WTC11 (cell line): ENCODE data around the gene EIF4E1B. TPM values are rescaled to one million over a fixed set of nuclear protein-coding genes. Genes with fewer than 3 reads are reported as not detected.

Source experiments
- ATAC-seq: fragments of 200-7000 bp; cut with Tn5 transposase; 2 replicates; pipeline ENCODE4 v1.10.0; 2021; ENCODE audit warnings: mild to moderate bottlenecking, moderate library complexity
- CTCF ChIA-PET: fragments of 300-600 bp; sonication (Branson Sonifier 250); formaldehyde crosslinking; loops from one replicate; lab custom pipeline; 2021; ENCODE audit warnings: antibody characterized with exemption; lab: Charles Lee
- POLR2A ChIA-PET: fragments of 350-600 bp; sonication (Branson Sonifier 250); formaldehyde crosslinking; loops from one replicate; lab custom pipeline; 2021; ENCODE audit warnings: antibody characterized with exemption; lab: Charles Lee
- DNase-seq: peaks from one replicate; pipeline ENCODE4 v3.0.0; 2021; ENCODE audit warnings: low spot score
- H3K27ac Mint-ChIP-seq: 2 replicates; pipeline ENCODE4 v1.8.0; 2021; ENCODE audit warnings: mixed read lengths
- H3K27me3 Mint-ChIP-seq: 2 replicates; pipeline ENCODE4 v1.8.0; 2021; ENCODE audit warnings: low read depth, mild to moderate bottlenecking, moderate library complexity, mixed read lengths
- H3K36me3 Mint-ChIP-seq: 2 replicates; pipeline ENCODE4 v1.8.0; 2021; ENCODE audit warnings: mixed read lengths
- H3K4me1 Mint-ChIP-seq: 2 replicates; pipeline ENCODE4 v1.8.0; 2022; ENCODE audit warnings: mixed read lengths
- H3K4me3 Mint-ChIP-seq: 2 replicates; pipeline ENCODE4 v1.8.0; 2021; ENCODE audit warnings: mild to moderate bottlenecking, moderate library complexity, mixed read lengths
- H3K9me3 Mint-ChIP-seq: 2 replicates; pipeline ENCODE4 v1.8.0; 2021; ENCODE audit warnings: mixed read lengths
- ARID4B ChIP-seq: sonication (generic); formaldehyde crosslinking; IDR thresholded peaks from 2 replicates; pipeline ENCODE4 v1.8.0; 2023; ENCODE audit warnings: missing genetic modification reagents, mild to moderate bottlenecking, borderline replicate concordance
- ELF4 ChIP-seq: sonication (generic); formaldehyde crosslinking; IDR thresholded peaks from 2 replicates; pipeline ENCODE4 v1.8.1; 2022; ENCODE audit warnings: low read depth, mild to moderate bottlenecking, moderate library complexity, missing genetic modification reagents
- FOXJ3 ChIP-seq: sonication (generic); formaldehyde crosslinking; IDR thresholded peaks from 2 replicates; pipeline ENCODE4 v1.9.0; 2021; ENCODE audit warnings: missing genetic modification reagents, mild to moderate bottlenecking, borderline replicate concordance
- JAZF1 ChIP-seq: fragments of 250-450 bp; sonication (Bioruptor Pico); IDR thresholded peaks from 2 replicates; pipeline ENCODE4 v1.9.0; 2021; ENCODE audit warnings: moderate library complexity, mild to moderate bottlenecking, inconsistent platforms
- NFATC4 ChIP-seq: fragments of 250-450 bp; sonication (Bioruptor Pico); IDR thresholded peaks from 2 replicates; pipeline ENCODE4 v1.9.0; 2021; ENCODE audit warnings: mild to moderate bottlenecking
- NFE2L1 ChIP-seq: sonication (generic); formaldehyde crosslinking; IDR thresholded peaks from 2 replicates; pipeline ENCODE4 v1.8.1; 2023; ENCODE audit warnings: missing genetic modification reagents
- NR2C2 ChIP-seq: sonication (generic); formaldehyde crosslinking; IDR thresholded peaks from 2 replicates; pipeline ENCODE4 v1.8.0; 2022; ENCODE audit warnings: mild to moderate bottlenecking, missing genetic modification reagents
- SOX15 ChIP-seq: fragments of 250-450 bp; sonication (Bioruptor Pico); IDR thresholded peaks from 2 replicates; pipeline ENCODE4 v1.9.0; 2021; ENCODE audit warnings: mild to moderate bottlenecking
- TCF7 ChIP-seq: sonication (generic); formaldehyde crosslinking; IDR thresholded peaks from 2 replicates; pipeline ENCODE4 v1.8.0; 2022; ENCODE audit warnings: mild to moderate bottlenecking, low read depth, missing genetic modification reagents, moderate library complexity
- ZNF219 ChIP-seq: sonication (generic); formaldehyde crosslinking; IDR thresholded peaks from 2 replicates; pipeline ENCODE4 v1.8.0; 2023; ENCODE audit warnings: missing genetic modification reagents, mild to moderate bottlenecking, borderline replicate concordance
- ZNF416 ChIP-seq: fragments of 250-450 bp; sonication (Bioruptor Pico); IDR thresholded peaks from 2 replicates; pipeline ENCODE4 v1.9.0; 2021; ENCODE audit warnings: mild to moderate bottlenecking, inconsistent platforms
- total RNA-seq: library from RNA; stranded (reverse); gene quantifications from 3 replicates; pipeline ENCODE4 v1.2.3, GENCODE V29; 2021
- TF ChIP-seq, protein P1 (sequence below): sonication (generic); formaldehyde crosslinking; IDR thresholded peaks from 2 replicates; pipeline ENCODE4 v1.8.1; 2023; ENCODE audit warnings: mild to moderate bottlenecking, moderate library complexity, missing genetic modification reagents
- TF ChIP-seq, protein P2 (sequence below): fragments of 250-450 bp; sonication (Bioruptor Pico); IDR thresholded peaks from 2 replicates; pipeline ENCODE4 v2.1.2; 2022; ENCODE audit warnings: mild to moderate bottlenecking, moderate library complexity

Gene EIF4E1B
- total RNA-seq, 1 experiment from 2014 or later = 0.74 TPM

DNA sequence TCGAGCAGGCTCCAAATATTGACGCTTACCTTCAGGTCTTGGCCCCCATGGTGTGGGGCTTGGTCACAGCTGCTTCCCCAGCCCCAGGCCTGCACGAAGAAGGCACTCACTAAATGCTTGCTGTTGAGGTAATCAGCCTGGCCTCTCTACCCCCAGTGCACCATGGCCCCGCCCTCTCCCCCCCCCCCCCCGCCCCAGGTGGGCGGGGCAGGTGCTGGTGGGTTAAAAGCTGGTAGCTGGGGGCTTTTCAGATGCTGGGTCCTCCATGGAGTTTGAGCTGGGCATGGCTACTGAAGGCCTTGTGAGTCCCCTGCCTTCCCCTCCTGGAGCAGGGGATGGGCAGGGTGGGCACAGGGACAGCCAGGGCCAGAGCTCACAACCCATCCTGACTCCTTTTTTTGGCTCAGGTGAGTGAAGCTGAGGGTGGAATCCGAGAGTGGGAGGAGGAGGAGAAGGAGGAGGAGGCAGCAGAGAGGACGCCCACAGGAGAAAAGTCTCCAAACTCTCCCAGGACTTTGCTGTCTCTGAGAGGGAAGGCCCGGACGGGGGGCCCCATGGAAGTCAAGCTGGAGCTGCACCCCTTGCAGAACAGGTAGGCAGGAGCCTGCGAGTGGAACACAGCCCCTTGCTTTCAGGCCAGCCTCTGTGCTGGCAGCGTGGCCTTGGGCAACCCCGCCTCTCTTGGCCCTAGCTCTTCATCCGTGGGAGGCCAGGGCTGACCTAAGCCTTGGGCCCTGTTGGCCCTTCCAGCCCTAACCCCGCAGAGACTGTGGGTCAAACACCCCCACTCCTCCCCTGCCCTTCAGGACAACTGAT, 12.4 kb downstream of the EIF4E1B start:
- POLR2A ChIA-PET = no interaction called here
- no peak for TF ChIP-seq JAZF1 (CRISPR knock-in tag)
- no peak for TF ChIP-seq SOX15 (CRISPR knock-in tag)
- TF ChIP-seq NR2C2 (CRISPR knock-in tag) = no peak
- TF ChIP-seq FOXJ3 (CRISPR knock-in tag) = no peak
- no peak for TF ChIP-seq NFATC4 (CRISPR knock-in tag)
- TF ChIP-seq, protein P1, sequence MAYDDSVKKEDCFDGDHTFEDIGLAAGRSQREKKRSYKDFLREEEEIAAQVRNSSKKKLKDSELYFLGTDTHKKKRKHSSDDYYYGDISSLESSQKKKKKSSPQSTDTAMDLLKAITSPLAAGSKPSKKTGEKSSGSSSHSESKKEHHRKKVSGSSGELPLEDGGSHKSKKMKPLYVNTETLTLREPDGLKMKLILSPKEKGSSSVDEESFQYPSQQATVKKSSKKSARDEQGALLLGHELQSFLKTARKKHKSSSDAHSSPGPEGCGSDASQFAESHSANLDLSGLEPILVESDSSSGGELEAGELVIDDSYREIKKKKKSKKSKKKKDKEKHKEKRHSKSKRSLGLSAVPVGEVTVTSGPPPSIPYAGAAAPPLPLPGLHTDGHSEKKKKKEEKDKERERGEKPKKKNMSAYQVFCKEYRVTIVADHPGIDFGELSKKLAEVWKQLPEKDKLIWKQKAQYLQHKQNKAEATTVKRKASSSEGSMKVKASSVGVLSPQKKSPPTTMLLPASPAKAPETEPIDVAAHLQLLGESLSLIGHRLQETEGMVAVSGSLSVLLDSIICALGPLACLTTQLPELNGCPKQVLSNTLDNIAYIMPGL (CRISPR knock-in tag) = no peak
- no peak for TF ChIP-seq ELF4 (CRISPR knock-in tag)
- no peak for TF ChIP-seq TCF7
- no peak for TF ChIP-seq ZNF219 (CRISPR knock-in tag)
- no peak for TF ChIP-seq NFE2L1
- no peak for TF ChIP-seq ARID4B (CRISPR knock-in tag)
- TF ChIP-seq, protein P2, sequence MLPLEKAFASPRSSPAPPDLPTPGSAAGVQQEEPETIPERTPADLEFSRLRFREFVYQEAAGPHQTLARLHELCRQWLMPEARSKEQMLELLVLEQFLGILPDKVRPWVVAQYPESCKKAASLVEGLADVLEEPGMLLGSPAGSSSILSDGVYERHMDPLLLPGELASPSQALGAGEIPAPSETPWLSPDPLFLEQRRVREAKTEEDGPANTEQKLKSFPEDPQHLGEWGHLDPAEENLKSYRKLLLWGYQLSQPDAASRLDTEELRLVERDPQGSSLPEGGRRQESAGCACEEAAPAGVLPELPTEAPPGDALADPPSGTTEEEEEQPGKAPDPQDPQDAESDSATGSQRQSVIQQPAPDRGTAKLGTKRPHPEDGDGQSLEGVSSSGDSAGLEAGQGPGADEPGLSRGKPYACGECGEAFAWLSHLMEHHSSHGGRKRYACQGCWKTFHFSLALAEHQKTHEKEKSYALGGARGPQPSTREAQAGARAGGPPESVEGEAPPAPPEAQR = no peak
- TF ChIP-seq, all 79 proteins: peak for 0
- no peak overlapping the region for H3K27ac Mint-ChIP-seq
- no peak overlapping the region for H3K4me3 Mint-ChIP-seq
- ATAC-seq = no peak
- no peaks in the 10 kb centered on the region for H3K9me3 Mint-ChIP-seq
- no peak for DNase-seq
- CTCF ChIA-PET = interaction anchor here (0.6 to 1.7 kb wide), 5 partner anchors 12 to 195 kb away, joined by 3 to 10 read pairs (median 4); partner anchors contain the start of genes EIF4E1B and SNCB
- H3K4me1 Mint-ChIP-seq = peaks cover 24% of the 10 kb centered on the region
- H3K27me3 Mint-ChIP-seq = peaks cover 1% of the 10 kb centered on the region; the same call in 1 of the 2 replicates
- H3K36me3 Mint-ChIP-seq = no peaks in the 10 kb centered on the region

- no peak for TF ChIP-seq ZNF416 (CRISPR knock-in tag)
- TF ChIP-seq, all 79 proteins: peak for 0
- H3K27me3 Mint-ChIP-seq = no peaks in the 10 kb centered on the region; the same call in 1 of the 2 replicates
- no peak overlapping the region for H3K4me3 Mint-ChIP-seq
- no peak for DNase-seq
- ChIA-PET CTCF (interaction anchor here (0.7 to 1.8 kb wide), 5 partner anchors 13 to 281 kb away, joined by 3 to 10 read pairs (median 9); partner anchors contain the start of genes EIF4E1B and SNCB), POLR2A (interaction anchor here (0.6 kb wide), 1 partner anchor 169 kb away, joined by 4 read pairs; no protein-coding TSS in a partner anchor)
- ATAC-seq = no peak
- peaks cover 30% of the 10 kb centered on the region for H3K4me1 Mint-ChIP-seq
- no peak overlapping the region for H3K27ac Mint-ChIP-seq
- H3K9me3 Mint-ChIP-seq = no peaks in the 10 kb centered on the region
- H3K36me3 Mint-ChIP-seq = no peaks in the 10 kb centered on the region
Measured at GRCh38 chr5:176643491-176644219, 13.2 kb downstream of the EIF4E1B start.
